Uterus (tissue), 4 donors: Measurements from ENCODE around the gene BHLHA9. TPM values are rescaled to one million over a fixed set of nuclear protein-coding genes. Genes with fewer than 3 reads are reported as not detected.

ENCODE experiments used
- DNase-seq, 2 donors: peaks; one replicate each; pipeline ENCODE4 v3.0.0-alpha.2; 2019 to 2020
- H3K27ac ChIP-seq, 2 donors: fragments of 200-600 bp; sonication (generic); 1 replicate in 1 of 2; 2 replicates in 1 of 2; pipeline ENCODE4 v1.5.1; 2016 to 2018
- H3K27me3 ChIP-seq, 2 donors: fragments of 200-600 bp; sonication (generic); one replicate each; pipeline ENCODE4 v1.5.1; 2018 to 2019; ENCODE audit warnings: control low read depth in 1 of 2
- H3K36me3 ChIP-seq, 2 donors: fragments of 200-600 bp; sonication (generic); one replicate each; pipeline ENCODE4 v1.5.1; 2019; ENCODE audit warnings: control low read depth in 1 of 2
- H3K4me1 ChIP-seq, 2 donors: fragments of 200-600 bp; sonication (generic); one replicate each; pipeline ENCODE4 v1.5.1; 2018 to 2019; ENCODE audit warnings: control low read depth in 1 of 2
- H3K4me3 ChIP-seq, 2 donors: fragments of 200-600 bp; sonication (generic); 1 replicate in 1 of 2; 2 replicates in 1 of 2; pipeline ENCODE4 v1.5.1; 2018 to 2019; ENCODE audit warnings: mild to moderate bottlenecking in 1 of 2
- H3K9me3 ChIP-seq, 2 donors: fragments of 200-600 bp; sonication (generic); one replicate each; pipeline ENCODE4 v1.5.1; 2019; ENCODE audit warnings: control low read depth in 1 of 2
- POLR2A ChIP-seq, 2 donors: fragments of 450-650 bp; IDR thresholded peaks; one replicate each; pipeline ENCODE4 v1.6.1; 2016; ENCODE audit warnings: antibody characterized with exemption in 2 of 2, mild to moderate bottlenecking in 1 of 2, moderate library complexity in 1 of 2
- intact Hi-C: fragments of 100-400 bp; cut with DNase I; formaldehyde crosslinking; loops from one replicate; pipeline ENCODE4 v1.15.1; 2023; ENCODE audit warnings: low total_unique reads
- total RNA-seq, 4 donors: library from RNA; depleted of rRNA in 3 of 4; stranded (reverse); fragments of >200 nt in 3 of 4; gene quantifications; one replicate each; pipeline versions ENCODE4 v1.1.0 to v1.2.4, GENCODE V29; 2014 to 2023
- TF ChIP-seq, protein P1 (sequence below), 4 experiments: fragments of 200-600 bp in 2 of 4; fragments of 450-650 bp in 2 of 4; sonication (generic) in 2 of 4; IDR thresholded peaks; one replicate each; pipeline ENCODE4 v1.5.1; 2016 to 2019; ENCODE audit warnings: antibody characterized with exemption in 4 of 4, mild to moderate bottlenecking in 2 of 4, moderate library complexity in 1 of 4
- donor health status: DM: yes; HTN: yes; CAD: no.

Gene BHLHA9
- total RNA-seq, 4 donors from 2014 or later, result not detected

- Histone ChIP-seq H3K36me3 (no peaks in the 10 kb centered on the region), H3K4me1 (no peaks in the 10 kb centered on the region), H3K4me3 (no peak overlapping the region), H3K27ac (no peak overlapping the region), H3K9me3 (no peaks in the 10 kb centered on the region), H3K27me3 (no peaks in the 10 kb centered on the region)
- DNase-seq, result no peak
- no peak for TF ChIP-seq POLR2A (IDR thresholded peaks at IDR 0.05)
- TF ChIP-seq, protein P1, sequence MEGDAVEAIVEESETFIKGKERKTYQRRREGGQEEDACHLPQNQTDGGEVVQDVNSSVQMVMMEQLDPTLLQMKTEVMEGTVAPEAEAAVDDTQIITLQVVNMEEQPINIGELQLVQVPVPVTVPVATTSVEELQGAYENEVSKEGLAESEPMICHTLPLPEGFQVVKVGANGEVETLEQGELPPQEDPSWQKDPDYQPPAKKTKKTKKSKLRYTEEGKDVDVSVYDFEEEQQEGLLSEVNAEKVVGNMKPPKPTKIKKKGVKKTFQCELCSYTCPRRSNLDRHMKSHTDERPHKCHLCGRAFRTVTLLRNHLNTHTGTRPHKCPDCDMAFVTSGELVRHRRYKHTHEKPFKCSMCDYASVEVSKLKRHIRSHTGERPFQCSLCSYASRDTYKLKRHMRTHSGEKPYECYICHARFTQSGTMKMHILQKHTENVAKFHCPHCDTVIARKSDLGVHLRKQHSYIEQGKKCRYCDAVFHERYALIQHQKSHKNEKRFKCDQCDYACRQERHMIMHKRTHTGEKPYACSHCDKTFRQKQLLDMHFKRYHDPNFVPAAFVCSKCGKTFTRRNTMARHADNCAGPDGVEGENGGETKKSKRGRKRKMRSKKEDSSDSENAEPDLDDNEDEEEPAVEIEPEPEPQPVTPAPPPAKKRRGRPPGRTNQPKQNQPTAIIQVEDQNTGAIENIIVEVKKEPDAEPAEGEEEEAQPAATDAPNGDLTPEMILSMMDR (IDR thresholded peaks at IDR 0.05), result no peak
- intact Hi-C loops, result no loop called here
Observed at GRCh38 chr17:1280652-1281051, 10.4 kb downstream of the BHLHA9 start.

DNA sequence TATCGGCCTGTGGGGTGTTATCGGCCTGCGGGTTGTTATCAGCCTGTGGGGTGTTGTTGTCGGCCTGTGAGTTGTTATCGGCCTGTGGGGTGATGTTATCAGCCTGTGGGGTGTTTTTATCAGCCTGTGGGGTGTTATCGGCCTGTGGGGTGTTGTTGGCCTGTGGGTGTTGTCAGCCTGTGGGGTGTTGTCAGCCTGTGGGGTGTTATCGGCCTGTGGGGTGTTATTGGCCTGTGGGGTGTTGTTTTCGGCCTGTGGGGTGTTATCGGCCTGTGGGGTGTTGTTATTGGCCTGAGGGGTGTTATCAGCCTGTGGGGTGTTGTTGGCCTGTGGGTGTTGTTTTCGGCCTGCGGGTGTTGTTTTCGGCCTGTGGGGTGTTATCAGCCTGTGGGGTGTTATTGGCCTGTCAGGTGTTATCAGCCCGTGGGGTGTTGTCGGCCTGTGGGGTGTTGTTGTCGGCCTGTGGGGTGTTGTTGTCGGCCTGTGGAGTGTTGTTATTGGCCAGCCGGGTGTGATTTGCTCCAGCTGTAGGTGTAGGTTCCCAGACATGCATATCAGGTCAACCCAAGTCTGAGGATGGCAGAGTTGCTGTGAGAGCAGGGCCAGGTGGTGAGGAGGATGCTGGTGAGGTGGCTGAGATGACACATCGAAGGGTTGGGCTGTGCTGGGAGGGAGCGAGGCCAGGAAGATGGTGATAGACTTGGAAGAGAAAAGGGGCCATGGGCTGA lies 16.3 kb downstream of the BHLHA9 start:
- TF ChIP-seq, protein P1 (IDR thresholded peaks at IDR 0.05), result no peak
- no peak for TF ChIP-seq POLR2A (IDR thresholded peaks at IDR 0.05)
- Histone ChIP-seq H3K27me3 (no peaks in the 10 kb centered on the region), H3K4me1 (no peaks in the 10 kb centered on the region), H3K36me3 (no peaks in the 10 kb centered on the region), H3K9me3 (no peaks in the 10 kb centered on the region), H3K4me3 (no peak overlapping the region), H3K27ac (no peak overlapping the region)
- DNase-seq, result no peak
- intact Hi-C loops, result no loop called here

DNA sequence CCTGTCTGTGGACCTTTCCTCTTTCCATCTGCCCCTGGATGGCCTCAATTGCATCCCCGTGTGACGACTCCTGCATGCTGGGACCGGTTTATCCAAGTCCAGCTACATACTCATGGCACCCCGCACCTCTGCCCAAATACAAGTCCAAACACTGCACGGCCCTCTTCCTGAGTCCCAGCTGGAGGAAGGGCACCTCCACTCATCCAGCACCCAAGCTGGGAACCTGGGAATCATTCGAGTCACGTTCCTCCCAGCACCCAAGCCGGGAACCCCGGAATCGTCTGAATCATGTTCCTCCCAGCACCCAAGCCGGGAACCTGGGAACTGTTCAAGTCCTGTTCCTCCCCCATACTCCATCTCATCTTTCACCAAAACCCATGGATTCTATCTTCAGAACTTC lies 19.5 kb downstream of the BHLHA9 start:
- DNase-seq, result no peak
- Histone ChIP-seq H3K36me3 (no peaks in the 10 kb centered on the region), H3K27ac (no peak overlapping the region), H3K4me1 (no peaks in the 10 kb centered on the region), H3K9me3 (no peaks in the 10 kb centered on the region), H3K27me3 (no peaks in the 10 kb centered on the region), H3K4me3 (no peak overlapping the region)
- intact Hi-C loops, result no loop called here
- TF ChIP-seq, protein P1 (IDR thresholded peaks at IDR 0.05), result no peak
- TF ChIP-seq POLR2A (IDR thresholded peaks at IDR 0.05), result no peak

- DNase-seq, result no peak
- Histone ChIP-seq H3K27ac (no peak overlapping the region), H3K4me1 (no peaks in the 10 kb centered on the region), H3K9me3 (no peaks in the 10 kb centered on the region), H3K36me3 (no peaks in the 10 kb centered on the region), H3K27me3 (no peaks in the 10 kb centered on the region), H3K4me3 (no peak overlapping the region)
- TF ChIP-seq, protein P1 (IDR thresholded peaks at IDR 0.05), result no peak
- TF ChIP-seq POLR2A (IDR thresholded peaks at IDR 0.05), result no peak
- intact Hi-C loops, result no loop called here
Observed at GRCh38 chr17:1290676-1291075, 20.4 kb downstream of the BHLHA9 start.

DNA sequence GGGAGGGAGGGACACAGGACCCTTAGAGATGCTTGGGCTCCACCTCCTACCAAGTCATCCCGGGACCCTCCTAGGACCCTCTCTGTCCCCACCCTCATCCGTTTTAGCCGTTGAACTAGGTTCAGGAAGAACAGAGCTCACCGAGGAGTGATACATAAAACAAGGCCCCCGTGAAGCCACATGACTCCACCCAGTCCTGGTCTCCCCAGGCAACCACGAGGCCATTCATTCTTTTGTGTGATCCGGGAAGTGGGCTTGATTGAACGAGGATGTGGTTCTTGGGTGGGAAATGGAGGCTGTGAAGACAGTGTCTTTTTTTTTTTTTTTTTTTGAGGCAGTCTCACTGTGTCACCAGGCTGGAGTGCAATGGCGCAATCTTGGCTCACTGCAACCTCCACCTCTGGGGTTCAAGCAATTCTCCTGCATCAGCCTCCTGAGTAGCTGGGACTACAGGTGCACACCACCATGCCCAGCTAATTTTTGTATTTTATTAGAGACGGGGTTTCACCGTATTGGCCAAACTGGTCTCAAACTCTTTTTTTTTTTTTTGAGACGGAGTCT lies 24.0 kb downstream of the BHLHA9 start:
- no peaks in the 10 kb centered on the region for H3K4me1 ChIP-seq
- H3K27me3 ChIP-seq, result no peaks in the 10 kb centered on the region
- H3K4me3 ChIP-seq, result no peak overlapping the region
- no peaks in the 10 kb centered on the region for H3K9me3 ChIP-seq
- intact Hi-C loops, result no loop called here
- no peaks in the 10 kb centered on the region for H3K36me3 ChIP-seq
- H3K27ac ChIP-seq, result no peak overlapping the region
- TF ChIP-seq, protein P1 (IDR thresholded peaks at IDR 0.05), result no peak
- TF ChIP-seq POLR2A (IDR thresholded peaks at IDR 0.05), result no peak
- DNase-seq, result no peak
